ENCODE data around the gene GCSAM.

Gene GCSAM

GRCh38 chr3:112132975-112133448 lies at the start of gene GCSAM:
TSS of gene GCSAM (minus strand) at chr3:112133248. CDS start at chr3:112133120, 128 bp downstream.
- DNase-seq (ENCODE audit: low spot score): peak; percentile 58

GRCh38 chr3:112175646-112176045 lies 42.6 kb upstream of the GCSAM start:
- no peak for DNase-seq (ENCODE audit: low spot score)

GRCh38 chr3:112175037-112175436 lies 42.0 kb upstream of the GCSAM start:
- DNase-seq (ENCODE audit: low spot score): no peak

- no peak for DNase-seq (ENCODE audit: low spot score)
Observed at GRCh38 chr3:112171144-112171543, 38.1 kb upstream of the GCSAM start.

GRCh38 chr3:112170046-112170445 lies 37.0 kb upstream of the GCSAM start:
- DNase-seq (ENCODE audit: low spot score): no peak

- DNase-seq (ENCODE audit: low spot score): peak; percentile 36
Observed at GRCh38 chr3:112167758-112168157, 34.7 kb upstream of the GCSAM start.

- DNase-seq (ENCODE audit: low spot score): no peak
Observed at GRCh38 chr3:112149136-112149535, 16.1 kb upstream of the GCSAM start.

- no peak for DNase-seq (ENCODE audit: low spot score)
Observed at GRCh38 chr3:112143689-112144088, 10.6 kb upstream of the GCSAM start.

GRCh38 chr3:112143251-112143650 lies 10.2 kb upstream of the GCSAM start:
- no peak for DNase-seq (ENCODE audit: low spot score)

- DNase-seq (ENCODE audit: low spot score): no peak
Observed at GRCh38 chr3:112141293-112141692, 8.2 kb upstream of the GCSAM start.

GRCh38 chr3:112140584-112140983 lies 7.5 kb upstream of the GCSAM start:
- no peak for DNase-seq (ENCODE audit: low spot score)

GRCh38 chr3:112138219-112138969 lies 5.3 kb upstream of the GCSAM start:
- no peak for DNase-seq (ENCODE audit: low spot score)

- DNase-seq (ENCODE audit: low spot score): no peak
Observed at GRCh38 chr3:112137781-112138180, 4.7 kb upstream of the GCSAM start.

GRCh38 chr3:112136959-112137693 lies 4.1 kb upstream of the GCSAM start:
- no peak for DNase-seq (ENCODE audit: low spot score)

GRCh38 chr3:112136046-112136445 lies 3.0 kb upstream of the GCSAM start:
- DNase-seq (ENCODE audit: low spot score): no peak

- DNase-seq (ENCODE audit: low spot score): no peak
Observed at GRCh38 chr3:112134335-112135124, 1.5 kb upstream of the GCSAM start.

GRCh38 chr3:112133626-112134334 lies 732 bp upstream of the GCSAM start:
- no peak for DNase-seq (ENCODE audit: low spot score)

- DNase-seq (ENCODE audit: low spot score): no peak
Observed at GRCh38 chr3:112132554-112132953, 494 bp downstream of the GCSAM start.

- DNase-seq (ENCODE audit: low spot score): no peak
Observed at GRCh38 chr3:112132088-112132487, 960 bp downstream of the GCSAM start.

GRCh38 chr3:112131111-112131510 lies 1.9 kb downstream of the GCSAM start:
- DNase-seq (ENCODE audit: low spot score): no peak

- DNase-seq (ENCODE audit: low spot score): no peak
Observed at GRCh38 chr3:112130638-112130993, 2.4 kb downstream of the GCSAM start.
